Esophagus squamous epithelium (tissue), 5 donors: ENCODE measurements around the gene ENOX2. TPM values are rescaled to one million over a fixed set of nuclear protein-coding genes. Genes with fewer than 3 reads are reported as not detected.

ENCODE experiments used
- DNase-seq: peaks from one replicate; lab custom pipeline; 2025; lab: John Stamatoyannopoulos, UW
- H3K27ac ChIP-seq, 4 donors: fragments of 200-600 bp; sonication (generic); one replicate each; pipeline ENCODE4 v1.5.1; 2016 to 2019; ENCODE audit warnings: mild to moderate bottlenecking in 1 of 4
- H3K27me3 ChIP-seq, 4 donors: fragments of 200-600 bp; sonication (generic); 1 replicate in 3 of 4; 2 replicates in 1 of 4; pipeline versions ENCODE4 v1.5.1 to v1.6.0; 2017 to 2021; ENCODE audit warnings: antibody characterized with exemption in 1 of 4
- H3K36me3 ChIP-seq, 3 donors: fragments of 200-600 bp; sonication (generic); one replicate each; pipeline ENCODE4 v1.5.1; 2016 to 2019
- H3K4me1 ChIP-seq, 3 donors: fragments of 200-600 bp; sonication (generic); one replicate each; pipeline ENCODE4 v1.5.1; 2017 to 2019
- H3K4me3 ChIP-seq, 4 donors: fragments of 200-600 bp; sonication (generic); 1 replicate in 3 of 4; 2 replicates in 1 of 4; pipeline ENCODE4 v1.5.1; 2016 to 2019; ENCODE audit warnings: mild to moderate bottlenecking in 2 of 4, moderate library complexity in 1 of 4
- H3K9me3 ChIP-seq, 3 donors: fragments of 200-600 bp; sonication (generic); one replicate each; pipeline ENCODE4 v1.5.1; 2016 to 2019
- POLR2A ChIP-seq, 4 donors: fragments of 450-650 bp; IDR thresholded peaks; one replicate each; pipeline ENCODE4 v1.6.1; 2017; ENCODE audit warnings: antibody characterized with exemption in 4 of 4, mild to moderate bottlenecking in 4 of 4, moderate library complexity in 3 of 4
- WGBS, 2 donors: methylation state at CpG; one replicate each; pipeline ENCODE4 v1.1.5; 2018; 5-methylcytosine and 5-hydroxymethylcytosine counted together
- intact Hi-C: fragments of 100-400 bp; cut with DNase I; formaldehyde crosslinking; loops from one replicate; pipeline ENCODE4 v1.15.0; 2022
- total RNA-seq, 4 donors: library from RNA; depleted of rRNA; stranded (reverse); fragments of >200 nt; gene quantifications; one replicate each; pipeline ENCODE4 v1.1.0, GENCODE V29; 2016
- TF ChIP-seq, protein P1 (sequence below), 6 experiments: fragments of 450-650 bp in 4 of 6; fragments of 200-600 bp in 2 of 6; sonication (generic) in 2 of 6; IDR thresholded peaks; one replicate each; pipeline ENCODE4 v1.5.1; 2016 to 2019; ENCODE audit warnings: antibody characterized with exemption in 6 of 6, mild to moderate bottlenecking in 4 of 6, moderate library complexity in 4 of 6
- donor health status: DM: yes; HTN: yes; CAD: no.

Gene ENOX2
- total RNA-seq, 4 donors from 2014 or later: 5.4 to 13.7 (median 11.4) TPM

GRCh38 chrX:130846746-130847145, 56.3 kb downstream of the ENOX2 start:
- WGBS, 2 donors: 67 to 75% methylated on average over 2 of the region's 2 CpGs

DNA sequence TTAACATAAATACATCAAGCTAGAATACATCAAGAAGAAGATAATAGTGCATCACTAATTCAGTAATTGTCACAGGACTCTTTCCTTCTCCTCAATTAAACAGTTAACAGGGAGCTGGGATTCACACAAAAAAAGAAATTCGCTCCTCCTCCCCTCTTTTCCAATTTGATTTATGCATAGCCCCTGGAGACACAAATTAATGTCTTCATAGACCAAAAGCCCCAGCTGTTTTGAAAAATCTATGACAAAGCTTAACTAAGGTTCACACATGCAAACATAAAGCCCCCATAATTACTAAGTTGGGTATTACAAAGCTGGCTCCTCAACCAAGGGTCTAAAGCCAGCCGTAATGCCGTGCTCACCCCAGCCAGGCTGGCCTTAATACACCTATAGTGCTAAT, 61.2 kb downstream of the ENOX2 start:
- Histone ChIP-seq H3K9me3 (no peaks in the 10 kb centered on the region), H3K36me3 (no peaks in the 10 kb centered on the region), H3K27ac (no peak overlapping the region), H3K27me3 (no peaks in the 10 kb centered on the region), H3K4me3 (no peak overlapping the region), H3K4me1 (no peaks in the 10 kb centered on the region)
- intact Hi-C loops: no loop called here
- DNase-seq: no peak
- WGBS, 2 donors: 75 to 92% methylated on average over 3 of the region's 3 CpGs
- TF ChIP-seq, protein P1, sequence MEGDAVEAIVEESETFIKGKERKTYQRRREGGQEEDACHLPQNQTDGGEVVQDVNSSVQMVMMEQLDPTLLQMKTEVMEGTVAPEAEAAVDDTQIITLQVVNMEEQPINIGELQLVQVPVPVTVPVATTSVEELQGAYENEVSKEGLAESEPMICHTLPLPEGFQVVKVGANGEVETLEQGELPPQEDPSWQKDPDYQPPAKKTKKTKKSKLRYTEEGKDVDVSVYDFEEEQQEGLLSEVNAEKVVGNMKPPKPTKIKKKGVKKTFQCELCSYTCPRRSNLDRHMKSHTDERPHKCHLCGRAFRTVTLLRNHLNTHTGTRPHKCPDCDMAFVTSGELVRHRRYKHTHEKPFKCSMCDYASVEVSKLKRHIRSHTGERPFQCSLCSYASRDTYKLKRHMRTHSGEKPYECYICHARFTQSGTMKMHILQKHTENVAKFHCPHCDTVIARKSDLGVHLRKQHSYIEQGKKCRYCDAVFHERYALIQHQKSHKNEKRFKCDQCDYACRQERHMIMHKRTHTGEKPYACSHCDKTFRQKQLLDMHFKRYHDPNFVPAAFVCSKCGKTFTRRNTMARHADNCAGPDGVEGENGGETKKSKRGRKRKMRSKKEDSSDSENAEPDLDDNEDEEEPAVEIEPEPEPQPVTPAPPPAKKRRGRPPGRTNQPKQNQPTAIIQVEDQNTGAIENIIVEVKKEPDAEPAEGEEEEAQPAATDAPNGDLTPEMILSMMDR (IDR thresholded peaks at IDR 0.05): no peak
- no peak for TF ChIP-seq POLR2A (IDR thresholded peaks at IDR 0.05)

More at GRCh38 chrX:130846746-130847145, 56.3 kb downstream of the ENOX2 start:
- H3K9me3 ChIP-seq: no peaks in the 10 kb centered on the region
- H3K4me3 ChIP-seq: no peak overlapping the region
- no peaks in the 10 kb centered on the region for H3K27me3 ChIP-seq
- intact Hi-C loops: no loop called here
- no peaks in the 10 kb centered on the region for H3K4me1 ChIP-seq
- H3K36me3 ChIP-seq: no peaks in the 10 kb centered on the region
- TF ChIP-seq, protein P1 (IDR thresholded peaks at IDR 0.05): no peak
- no peak for TF ChIP-seq POLR2A (IDR thresholded peaks at IDR 0.05)
- H3K27ac ChIP-seq: no peak overlapping the region
- DNase-seq: no peak

DNA sequence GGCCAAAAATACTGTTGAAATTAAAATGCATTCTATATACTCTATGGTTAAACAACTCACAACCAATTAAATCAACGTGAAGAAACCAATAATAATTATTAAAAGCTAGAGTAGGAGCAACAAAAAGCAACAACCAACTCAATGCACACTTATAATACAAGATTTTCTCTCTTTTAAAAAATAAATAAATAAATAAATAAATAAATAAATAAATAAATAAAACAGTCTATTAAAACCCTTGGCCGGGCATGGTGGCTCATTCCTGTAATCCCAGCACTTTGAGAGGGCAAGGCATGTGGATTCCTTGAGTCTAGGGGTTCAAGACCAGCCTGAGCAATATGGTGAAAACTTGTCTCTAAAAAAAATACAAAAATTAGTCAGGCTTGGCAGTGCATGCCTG, 62.7 kb downstream of the ENOX2 start:
- no peaks in the 10 kb centered on the region for H3K4me1 ChIP-seq
- intact Hi-C loops: no loop called here
- no peak overlapping the region for H3K4me3 ChIP-seq
- TF ChIP-seq POLR2A (IDR thresholded peaks at IDR 0.05): no peak
- TF ChIP-seq, protein P1 (IDR thresholded peaks at IDR 0.05): no peak
- no peak for DNase-seq
- no peaks in the 10 kb centered on the region for H3K9me3 ChIP-seq
- H3K36me3 ChIP-seq: no peaks in the 10 kb centered on the region
- WGBS, 2 donors: 58 to 89% methylated on average over 2 of the region's 2 CpGs
- H3K27me3 ChIP-seq: no peaks in the 10 kb centered on the region
- no peak overlapping the region for H3K27ac ChIP-seq

DNA sequence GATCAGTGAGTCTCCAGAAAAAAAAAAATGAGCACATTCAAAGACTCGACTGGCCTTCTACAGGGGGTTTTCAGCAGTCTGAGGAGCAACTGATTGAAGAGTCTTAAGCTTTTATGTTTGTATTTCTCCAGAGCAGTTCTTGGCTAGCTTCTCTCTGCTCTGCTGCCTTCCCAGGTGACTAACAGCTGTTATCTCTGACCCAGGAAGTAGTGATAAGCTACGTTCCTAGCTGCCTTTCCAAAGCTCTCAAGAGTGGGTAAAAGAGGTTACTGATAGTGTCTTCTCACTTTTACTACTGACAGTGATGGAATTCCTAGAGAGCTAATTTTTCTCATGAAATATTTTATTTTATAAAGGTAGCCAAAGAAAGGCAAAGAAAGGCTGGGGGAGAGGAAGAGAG, 66.6 kb downstream of the ENOX2 start:
- no peak for TF ChIP-seq POLR2A (IDR thresholded peaks at IDR 0.05)
- no peak for DNase-seq
- H3K4me1 ChIP-seq: no peaks in the 10 kb centered on the region
- intact Hi-C loops: no loop called here
- H3K27ac ChIP-seq: no peak overlapping the region
- H3K27me3 ChIP-seq: no peaks in the 10 kb centered on the region
- no peaks in the 10 kb centered on the region for H3K9me3 ChIP-seq
- no peak overlapping the region for H3K4me3 ChIP-seq
- no peaks in the 10 kb centered on the region for H3K36me3 ChIP-seq
- WGBS, 2 donors: 38 to 82% methylated on average over 2 of the region's 2 CpGs

DNA sequence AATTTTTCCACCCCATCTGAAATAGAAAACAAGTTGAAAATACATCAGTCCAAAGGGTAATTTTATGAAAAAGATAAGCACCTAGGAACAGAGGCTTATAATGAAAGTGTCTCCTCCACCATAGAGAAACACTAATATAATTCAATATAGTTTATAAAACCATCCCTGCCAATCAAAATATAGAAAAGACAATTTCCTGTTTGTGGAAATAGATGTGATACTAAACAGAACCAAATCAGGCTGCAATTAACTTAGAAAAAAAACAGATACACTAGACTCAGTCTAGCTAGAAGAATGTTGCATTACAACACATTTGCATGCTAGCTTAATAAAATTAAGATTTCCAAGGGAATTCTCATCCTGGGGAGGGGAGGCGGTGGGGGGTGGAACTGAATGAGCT, 68.2 kb downstream of the ENOX2 start:
- H3K4me1 ChIP-seq: peaks cover 0 to 10% (median 0%) of the 10 kb centered on the region in 3 donors
- H3K27ac ChIP-seq: no peak overlapping the region
- H3K9me3 ChIP-seq: no peaks in the 10 kb centered on the region
- DNase-seq: no peak
- no peak overlapping the region for H3K4me3 ChIP-seq
- WGBS, 2 donors: 62 to 100% methylated on average over 1 of the region's 1 CpG
- no peak for TF ChIP-seq POLR2A (IDR thresholded peaks at IDR 0.05)
- TF ChIP-seq, protein P1 (IDR thresholded peaks at IDR 0.05): no peak
- intact Hi-C loops: no loop called here
- H3K27me3 ChIP-seq: no peaks in the 10 kb centered on the region
- no peaks in the 10 kb centered on the region for H3K36me3 ChIP-seq

GRCh38 chrX:130834149-130834548, 68.9 kb downstream of the ENOX2 start:
- no peak overlapping the region for H3K4me3 ChIP-seq
- no peak for DNase-seq
- TF ChIP-seq, protein P1 (IDR thresholded peaks at IDR 0.05): no peak
- no peak for TF ChIP-seq POLR2A (IDR thresholded peaks at IDR 0.05)
- no peak overlapping the region for H3K27ac ChIP-seq
- intact Hi-C loops: no loop called here
- WGBS, 2 donors: 43 to 57% methylated on average over 1 of the region's 1 CpG
- H3K9me3 ChIP-seq: no peaks in the 10 kb centered on the region
- no peaks in the 10 kb centered on the region for H3K27me3 ChIP-seq
- H3K36me3 ChIP-seq: no peaks in the 10 kb centered on the region
- peaks cover 0 to 13% (median 0%) of the 10 kb centered on the region in 3 donors for H3K4me1 ChIP-seq
